SU-DHL-6 (cell line): ENCODE data around the gene STARD10.

Experiments
- CTCF ChIP-seq: fragments of 200-600 bp; sonication (generic); IDR thresholded peaks from one replicate; pipeline ENCODE4 v1.5.1; 2017; ENCODE audit warnings: antibody characterized with exemption, mild to moderate bottlenecking, low read length, moderate library complexity; ENCODE audit not compliant: insufficient read depth, poor library complexity, severe bottlenecking
- EZH2phosphoT487 ChIP-seq: fragments of 200-600 bp; sonication (generic), shearing (Covaris generic); conservative IDR thresholded peaks from 2 replicates; pipeline ENCODE4 v1.6.1; 2018; ENCODE audit warnings: mild to moderate bottlenecking, antibody characterized with exemption, low read length, moderate library complexity, mixed read lengths

- TF ChIP-seq CTCF: no peak
- TF ChIP-seq EZH2phosphoT487: no peak
Measured at GRCh38 chr11:72754544-72755155, 39.2 kb downstream of the STARD10 start.
